GM12878 (cell line): ENCODE measurements around the gene PRDM8. TPM values are rescaled to one million over a fixed set of nuclear protein-coding genes. Genes with fewer than 3 reads are reported as not detected.

Experiments used
- ATAC-seq: fragments of 200-7000 bp; cut with Tn5 transposase; 3 replicates; pipeline ENCODE4 v1.9.1; 2020; ENCODE audit warnings: mild to moderate bottlenecking, moderate library complexity
- Bru-seq: library from RNA; stranded (reverse); fragments of 400-500 nt; gene quantifications from one replicate; lab custom pipeline; 2021; lab: Mats Ljungman, UMichigan
- BruChase-seq, 2 experiments: library from RNA; stranded (reverse); fragments of 400-500 nt; gene quantifications; one replicate each; lab custom pipeline; 2021; lab: Mats Ljungman, UMichigan
- BruUV-seq: library from RNA; stranded (reverse); fragments of 400-500 nt; replicated peaks from 2 replicates; lab custom pipeline; 2021; lab: Mats Ljungman, UMichigan
- CTCF ChIA-PET: fragments of 300-600 bp; sonication (Branson Sonifier 250); formaldehyde crosslinking; extraction: SDS; loops from one replicate; lab custom pipeline; 2021; ENCODE audit warnings: inconsistent platforms; lab: Yijun Ruan, JAX
- POLR2A ChIA-PET: fragments of 350-600 bp; formaldehyde crosslinking; extraction: SDS; loops from one replicate; lab custom pipeline; 2021; ENCODE audit warnings: inconsistent platforms; lab: Charles Lee
- RAD21 ChIA-PET: fragments of 300-600 bp; sonication (Branson Sonifier 250); formaldehyde crosslinking; loops from one replicate; lab custom pipeline; 2023; ENCODE audit warnings: antibody characterized with exemption; ENCODE audit not compliant: unreplicated experiment; lab: Charles Lee
- SMC1A ChIA-PET: fragments of 300-600 bp; sonication (Branson Sonifier 250); formaldehyde crosslinking; loops from one replicate; lab custom pipeline; 2023; ENCODE audit not compliant: unreplicated experiment, uncharacterized antibody; lab: Charles Lee
- DNase-seq: peaks from one replicate; pipeline ENCODE4 v3.0.0-alpha.2; 2011; ENCODE audit warnings: low read depth, low spot score
- FAIRE-seq: peaks from 3 replicates; lab custom pipeline; 2011; peaks lifted over from hg19 to GRCh38; lab: Jason Lieb, UNC
- H2AFZ ChIP-seq: 2 replicates; pipeline ENCODE4 v1.6.0; 2011; ENCODE audit warnings: low read depth, low read length, control low read depth; ENCODE audit not compliant: control insufficient read depth
- H3K27ac ChIP-seq: 2 replicates; pipeline ENCODE4 v1.5.1; 2011; ENCODE audit warnings: control low read depth; ENCODE audit not compliant: control insufficient read depth, insufficient read depth
- H3K27me3 ChIP-seq, 2 experiments: replicated peaks in 1 of 2; 2 replicates each; pipeline versions ENCODE4 v1.6.0 to v1.6.1; 2011; ENCODE audit warnings: low read length in 1 of 2; ENCODE audit not compliant: control insufficient read depth in 2 of 2, insufficient read depth in 2 of 2
- H3K36me3 ChIP-seq, 2 experiments: 2 replicates each; pipeline ENCODE4 v1.5.1; 2011; ENCODE audit warnings: low read length in 1 of 2; ENCODE audit not compliant: control insufficient read depth in 2 of 2, insufficient read depth in 2 of 2
- H3K4me1 ChIP-seq: 2 replicates; pipeline ENCODE4 v1.6.1; 2011; ENCODE audit warnings: mild to moderate bottlenecking, low read length, moderate library complexity, mixed read lengths; ENCODE audit not compliant: control insufficient read depth, insufficient read depth
- H3K4me2 ChIP-seq: 2 replicates; pipeline ENCODE4 v1.6.0; 2011; ENCODE audit warnings: control low read depth; ENCODE audit not compliant: control insufficient read depth, insufficient read depth
- H3K4me3 ChIP-seq: fragments of 200-600 bp; sonication (generic); 2 replicates; pipeline ENCODE4 v1.5.1; 2016
- H3K79me2 ChIP-seq: 2 replicates; pipeline ENCODE4 v1.6.0; 2011; ENCODE audit warnings: low read length; ENCODE audit not compliant: control insufficient read depth, insufficient read depth
- H3K9ac ChIP-seq: 2 replicates; pipeline ENCODE4 v1.8.0; 2011; ENCODE audit warnings: low read length, control low read depth, mixed read lengths; ENCODE audit not compliant: control insufficient read depth, insufficient read depth
- H3K9me3 ChIP-seq: replicated peaks from 3 replicates; pipeline ENCODE4 v1.5.1; 2011; ENCODE audit warnings: mild to moderate bottlenecking, low read length; ENCODE audit not compliant: control insufficient read depth, insufficient read depth
- H4K20me1 ChIP-seq: 2 replicates; pipeline ENCODE4 v1.6.0; 2011; ENCODE audit not compliant: control insufficient read depth, insufficient read depth
- NFYB ChIP-seq: IDR thresholded peaks from 2 replicates; pipeline ENCODE4 v1.6.1; 2011; ENCODE audit warnings: low read depth, mild to moderate bottlenecking, low read length, improper control_type of control experiment, moderate library complexity; ENCODE audit not compliant: insufficient read depth
- PAX5 ChIP-seq: IDR thresholded peaks from 2 replicates; pipeline ENCODE4 v1.6.1; 2011; ENCODE audit warnings: low read depth, low read length, borderline replicate concordance
- SUZ12 ChIP-seq: fragments of 200-600 bp; sonication (generic); IDR thresholded peaks from one replicate; pipeline ENCODE4 v1.6.1; 2018; ENCODE audit warnings: antibody characterized with exemption, mild to moderate bottlenecking; ENCODE audit not compliant: unreplicated experiment
- WGBS: methylation state at CpG from one replicate; pipeline ENCODE4 v1.1.6; 2016; ENCODE audit warnings: low lambda C conversion rate; ENCODE audit not compliant: insufficient replicate concordance, insufficient coverage; ENCODE audit errors: missing lambda C conversion rate; 5-methylcytosine and 5-hydroxymethylcytosine counted together
- in situ Hi-C: fragments of 300-500 bp; cut with MboI; formaldehyde crosslinking; loops from 9 replicates; pipeline ENCODE4 v1.14.3; 2018; ENCODE audit warnings: mixed read lengths
- intact Hi-C: fragments of 100-400 bp; cut with micrococcal nuclease; formaldehyde crosslinking; loops from one replicate; pipeline ENCODE4 v1.14.2; 2022; ENCODE audit not compliant: unreplicated experiment
- long read RNA-seq, 2 experiments: library from polyadenylated mRNA; unstranded; transcript quantifications; one replicate each; pipeline ENCODE4 v2.0.0, GENCODE V29; 2019 to 2020
- polyA minus RNA-seq, 3 experiments: library from RNA; depleted of rRNA, polyadenylated mRNA; stranded (reverse); fragments of >200 nt; gene quantifications; 2 replicates each; pipeline ENCODE4 v1.2.3, GENCODE V29; 2011
- polyA plus RNA-seq, 11 experiments: library from polyadenylated mRNA; depleted of rRNA in 4 of 11; unstranded in 6 of 11; stranded (reverse) in 5 of 11; fragments of >200 nt; fragmentation: Nextera tagmentation in 4 of 11; fragmentation: Illumina TruSeq in 1 of 11; extraction: Ambion mirVana in 4 of 11; extraction: Trizol in 1 of 11; gene quantifications; 1 replicate in 1 of 11; 2 replicates in 10 of 11; pipeline versions ENCODE4 v1.2.1 to v1.2.3, GENCODE V29; 2011 to 2016; ENCODE audit warnings: inconsistent platforms in 2 of 11, missing spikeins in 2 of 11, low read depth in 1 of 11
- total RNA-seq, 4 experiments: library from RNA; depleted of rRNA in 3 of 4; stranded (reverse); fragments of >200 nt in 3 of 4; fragmentation: Illumina TruSeq in 1 of 4; extraction: Trizol in 1 of 4; gene quantifications; 2 replicates each; pipeline versions ENCODE4 v1.2.1 to v1.2.3, GENCODE V29; 2013 to 2021

The PRDM8 gene
- total RNA-seq (2013; cell fraction: nucleolus; rRNA removed): 0.19 and 0.71 TPM in 2 replicates
- 0.38 and 0.68 TPM in 2 replicates for total RNA-seq (2014; rRNA removed)
- 0.32 and 0.67 TPM in 2 replicates for total RNA-seq (2014; rRNA removed; fragmentation: Illumina TruSeq; extraction: Trizol)
- 1.5 and 1.6 TPM in 2 replicates for total RNA-seq (2021)
- polyA plus RNA-seq (2011; ENCODE audit: low read depth): not detected
- polyA plus RNA-seq (2011; rRNA removed): 0.11 and 0.13 TPM in 2 replicates
- 0.07 and 0.21 TPM in 2 replicates for polyA plus RNA-seq (2011; cell fraction: cytosol; rRNA removed)
- 0.35 and 0.39 TPM in 2 replicates for polyA plus RNA-seq (2011; cell fraction: nucleus; rRNA removed)
- 0.15 TPM in 1 of 2 replicates, not detected in the other for polyA plus RNA-seq (2012)
- polyA plus RNA-seq (2014; fragmentation: Illumina TruSeq; extraction: Trizol): 0.50 and 2.1 TPM in 2 replicates
- under 1 TPM; 0.18 to 0.29 TPM for polyA plus RNA-seq (2014; fragmentation: Nextera tagmentation; extraction: Ambion mirVana)
- polyA plus RNA-seq (2014; rRNA removed): 1.0 and 1.6 TPM in 2 replicates
- polyA plus RNA-seq (2016; fragmentation: Nextera tagmentation; extraction: Ambion mirVana): under 1 TPM; 0.09 to 0.29 TPM
- polyA minus RNA-seq (2011; rRNA and poly(A)+ RNA removed): not detected in 2 replicates
- not detected in 2 replicates for polyA minus RNA-seq (2011; cell fraction: cytosol; rRNA and poly(A)+ RNA removed)
- polyA minus RNA-seq (2011; cell fraction: nucleus; rRNA and poly(A)+ RNA removed): 0.12 TPM in 1 of 2 replicates, not detected in the other
- Bru-seq, nascent RNA: percentile 29 among the genes with signal in this experiment
- BruChase-seq, experiment 1, labeled RNA remaining after a 6-hour chase: percentile 16 among the genes with signal in this experiment
- BruChase-seq, experiment 2, labeled RNA remaining after a 2-hour chase: percentile 18 among the genes with signal in this experiment
- long read RNA-seq, experiment 1, partial matches to known transcripts: 0 of 1 reads
- long read RNA-seq, experiment 1, other reads (novel, unspliced or antisense): 1 of 1 reads
- long read RNA-seq, experiment 2: 0 reads

GRCh38 chr4:80196922-80197573 lies at the start of gene PRDM8:
Gene PRDM8, plus strand, starts transcription at chr4:80197503. Its CDS starts 2,578 bp downstream, at chr4:80200081.
- H4K20me1 ChIP-seq: no peaks in the 10 kb centered on the region
- ATAC-seq: peak; percentile 33
- ChIA-PET SMC1A (no interaction called here), POLR2A (no interaction called here), CTCF (interaction anchor here (1.8 kb wide), 1 partner anchor 19 kb away, joined by 5 read pairs; no protein-coding TSS in a partner anchor), RAD21 (no interaction called here)
- H3K9ac ChIP-seq: no peak within 1 kb of the TSS
- H3K79me2 ChIP-seq: no peaks in the 10 kb centered on the region
- 15% methylated on average over 40 of the region's 42 CpGs for WGBS
- H3K4me3 ChIP-seq: no peak within 1 kb of the TSS
- no TSS peak for BruUV-seq
- no peak for FAIRE-seq
- no peaks in the 10 kb centered on the region for H3K36me3 ChIP-seq
- H3K4me1 ChIP-seq: no peaks in the 10 kb centered on the region
- DNase-seq: no peak
- no peak within 1 kb of the TSS for H2AFZ ChIP-seq
- H3K4me2 ChIP-seq: peak within 1 kb of the TSS; percentile 17; the same call in 1 of the 2 replicates
- H3K27me3 ChIP-seq: peaks cover 0 to 18% of the 10 kb centered on the region in 2 experiments; a peak in 3 of 4 replicates
- in situ Hi-C loops (no loop called here), intact Hi-C loops (no loop called here)
- no peaks in the 10 kb centered on the region for H3K9me3 ChIP-seq
- no peak for TF ChIP-seq NFYB
- peak; percentile 51 for TF ChIP-seq SUZ12
- 0 out of 2 replicates have a peak, but pooled peaks have one; percentile 24 for TF ChIP-seq PAX5
- H3K27ac ChIP-seq: no peak within 1 kb of the TSS
